B cell (primary cell): Measurements from ENCODE around the gene PNKD. TPM values are rescaled to one million over a fixed set of nuclear protein-coding genes. Genes with fewer than 3 reads are reported as not detected.

Experiments
- ATAC-seq: fragments of 200-7000 bp; cut with Tn5 transposase; one replicate; pipeline ENCODE4 v1.10.0; 2021; ENCODE audit warnings: low read depth, mild to moderate bottlenecking, moderate number of reproducible peaks, moderate library complexity
- CTCF ChIA-PET: fragments of 350-600 bp; sonication (Branson Sonifier 250); formaldehyde crosslinking; loops from one replicate; lab custom pipeline; 2021; ENCODE audit warnings: antibody characterized with exemption, inconsistent platforms; lab: Charles Lee
- POLR2A ChIA-PET: fragments of 350-600 bp; sonication (Branson Sonifier 250); formaldehyde crosslinking; loops from one replicate; lab custom pipeline; 2021; ENCODE audit warnings: antibody characterized with exemption; lab: Charles Lee
- DNase-seq: peaks from one replicate; pipeline ENCODE4 v3.0.0; 2013
- H2AFZ ChIP-seq: 2 replicates; pipeline ENCODE4 v1.6.1; 2012; ENCODE audit warnings: mild to moderate bottlenecking, low read depth, low read length; ENCODE audit not compliant: insufficient read depth, poor library complexity, severe bottlenecking
- H3K27ac ChIP-seq, 2 donors: 1 replicate in 1 of 2; 2 replicates in 1 of 2; pipeline ENCODE4 v1.5.1; 2012 to 2013; ENCODE audit warnings: low read length in 2 of 2, mild to moderate bottlenecking in 2 of 2, moderate library complexity in 1 of 2
- H3K27me3 ChIP-seq, 4 experiments: fragments of 200-600 bp in 1 of 4; sonication (generic) in 1 of 4; replicated peaks in 1 of 4; 1 replicate in 2 of 4; 2 replicates in 2 of 4; pipeline versions ENCODE4 v1.6.1 to v1.7.0; 2013 to 2016; ENCODE audit warnings: low read length in 3 of 4, mild to moderate bottlenecking in 2 of 4, mixed read lengths in 1 of 4, moderate library complexity in 1 of 4; ENCODE audit not compliant: insufficient read depth in 4 of 4, control insufficient read depth in 3 of 4; ENCODE audit errors: control extremely low read depth in 1 of 4
- H3K36me3 ChIP-seq, 2 experiments: replicated peaks in 1 of 2; 1 replicate in 1 of 2; 2 replicates in 1 of 2; pipeline versions ENCODE4 v1.6.1 to v1.7.1; 2013; ENCODE audit warnings: low read length in 1 of 2; ENCODE audit not compliant: insufficient read depth in 2 of 2, control insufficient read depth in 1 of 2; ENCODE audit errors: control extremely low read depth in 1 of 2, extremely low read depth in 1 of 2
- H3K4me1 ChIP-seq, 2 donors: fragments of 200-600 bp in 1 of 2; sonication (generic) in 1 of 2; 1 replicate in 1 of 2; 2 replicates in 1 of 2; pipeline versions ENCODE4 v1.5.1 to v1.6.1; 2013 to 2017; ENCODE audit warnings: low read length in 2 of 2; ENCODE audit not compliant: control insufficient read depth in 2 of 2, insufficient read depth in 2 of 2
- H3K4me2 ChIP-seq: replicated peaks from 2 replicates; pipeline ENCODE3; 2012; ENCODE audit warnings: mild to moderate bottlenecking, low read depth, low read length; ENCODE audit not compliant: poor library complexity, severe bottlenecking
- H3K4me3 ChIP-seq, 5 experiments: fragments of 200-600 bp in 1 of 5; sonication (generic) in 1 of 5; 1 replicate in 3 of 5; 2 replicates in 2 of 5; pipeline versions ENCODE4 v1.5.1 to v1.7.0; 2011 to 2016; ENCODE audit warnings: low read length in 4 of 5, mild to moderate bottlenecking in 4 of 5, low read depth in 2 of 5, control low read depth in 1 of 5, moderate library complexity in 1 of 5; ENCODE audit not compliant: insufficient read depth in 1 of 5; ENCODE audit errors: control extremely low read depth in 1 of 5, extremely low read depth in 1 of 5
- H3K79me2 ChIP-seq: fragments of 200-600 bp; sonication (generic); one replicate; pipeline ENCODE4 v1.6.0; 2016; ENCODE audit warnings: low read length; ENCODE audit not compliant: control insufficient read depth, insufficient read depth
- H3K9ac ChIP-seq: fragments of 200-600 bp; sonication (generic); 2 replicates; pipeline ENCODE4 v1.6.1; 2017; ENCODE audit warnings: mild to moderate bottlenecking, low read length, moderate library complexity
- H3K9me3 ChIP-seq, 3 donors: one replicate each; pipeline versions ENCODE4 v1.6.1 to v1.7.1; 2013; ENCODE audit warnings: low read length in 2 of 3; ENCODE audit not compliant: control insufficient read depth in 2 of 3, insufficient read depth in 1 of 3; ENCODE audit errors: control extremely low read depth in 1 of 3
- H4K20me1 ChIP-seq: 2 replicates; pipeline ENCODE4 v1.6.0; 2012; ENCODE audit warnings: mild to moderate bottlenecking, low read length; ENCODE audit not compliant: insufficient read depth, control insufficient read depth, poor library complexity, severe bottlenecking
- H3K27ac Mint-ChIP-seq: one replicate; pipeline ENCODE4 v1.8.0; 2021; ENCODE audit warnings: mixed read lengths
- H3K27me3 Mint-ChIP-seq: one replicate; pipeline ENCODE4 v1.8.0; 2021; ENCODE audit warnings: mixed read lengths
- H3K4me1 Mint-ChIP-seq: one replicate; pipeline ENCODE4 v1.8.0; 2021; ENCODE audit warnings: mixed read lengths
- H3K4me3 Mint-ChIP-seq: one replicate; pipeline ENCODE4 v1.8.0; 2021; ENCODE audit warnings: mixed read lengths
- H3K9me3 Mint-ChIP-seq: one replicate; pipeline ENCODE4 v1.8.0; 2022; ENCODE audit warnings: mixed read lengths; ENCODE audit not compliant: insufficient read depth
- CTCF ChIP-seq: fragments of 200-600 bp; IDR thresholded peaks from one replicate; pipeline ENCODE4 v1.8.0; 2022; ENCODE audit warnings: antibody characterized with exemption, mild to moderate bottlenecking
- EZH2 ChIP-seq: IDR thresholded peaks from 2 replicates; pipeline ENCODE4 v1.6.1; 2012; ENCODE audit warnings: borderline replicate concordance, low read depth, mild to moderate bottlenecking, moderate library complexity, low read length; ENCODE audit not compliant: insufficient read depth, poor library complexity, severe bottlenecking
- WGBS: methylation state at CpG from one replicate; pipeline ENCODE4 v1.1.5; 2013; ENCODE audit warnings: missing lambda C conversion rate; ENCODE audit not compliant: insufficient coverage; 5-methylcytosine and 5-hydroxymethylcytosine counted together
- intact Hi-C: fragments of 100-400 bp; cut with micrococcal nuclease; formaldehyde crosslinking; loops from one replicate; pipeline ENCODE4 v1.10.0; 2022
- polyA plus RNA-seq: library from polyadenylated mRNA; depleted of rRNA; stranded (reverse); fragments of >200 nt; gene quantifications from 2 replicates; pipeline ENCODE4 v1.2.3, GENCODE V29; 2012
- total RNA-seq, 2 donors: library from RNA; stranded (reverse); fragments of 120-200 nt in 1 of 2; gene quantifications; 1 replicate in 1 of 2; 2 replicates in 1 of 2; pipeline versions ENCODE4 v1.2.3 to v1.2.4, GENCODE V29; 2013 to 2022

PNKD gene
- total and polyA plus RNA-seq, 2 donors (not counting 1 experiment from before 2014, with no cell fraction given), result 29.7 to 55.8 TPM

GRCh38 chr2:218366621-218367414 is 96.5 kb downstream of the PNKD start:
- peak overlapping the region; percentile 96 for H2AFZ ChIP-seq

More at GRCh38 chr2:218366621-218367414, 96.5 kb downstream of the PNKD start:
- ChIA-PET POLR2A (interaction anchor here (1.4 kb wide), 1 partner anchor 109 kb away, joined by 4 read pairs; no protein-coding TSS in a partner anchor), CTCF (interaction anchor here (0.5 to 4.1 kb wide), 7 partner anchors 10 to 94 kb away, joined by 3 to 23 read pairs (median 3); partner anchors contain the start of gene CATIP)
- H3K4me3 Mint-ChIP-seq, result peak overlapping the region; percentile 88
- no peaks in the 10 kb centered on the region for H3K79me2 ChIP-seq
- H3K27me3 Mint-ChIP-seq, result no peaks in the 10 kb centered on the region
- intact Hi-C loops, result loop anchor here (2.0 kb wide), 1 partner anchor 30 kb away; no protein-coding TSS in a partner anchor
- no peaks in the 10 kb centered on the region for H3K36me3 ChIP-seq
- TF ChIP-seq CTCF (no peak), EZH2 (no peak)
- peak overlapping the region; percentile 91 for H3K4me2 ChIP-seq
- H4K20me1 ChIP-seq, result no peaks in the 10 kb centered on the region
- no peak for DNase-seq
- H3K9me3 ChIP-seq, result peaks cover 0 to 10% (median 2%) of the 10 kb centered on the region in 3 donors
- ATAC-seq, result no peak
- WGBS, result 93% methylated on average over 6 of the region's 9 CpGs
- H3K27me3 ChIP-seq, result no peaks in the 10 kb centered on the region
- peak overlapping the region; percentile 84 for H3K9ac ChIP-seq
- no peaks in the 10 kb centered on the region for H3K9me3 Mint-ChIP-seq
- H3K27ac Mint-ChIP-seq, result peak overlapping the region; percentile 87
- H3K4me1 ChIP-seq, result peaks cover 19 to 41% of the 10 kb centered on the region in 2 donors
- peak overlapping the region; percentile 58 to 83 (median 67) for H3K4me3 ChIP-seq
- H3K27ac ChIP-seq, result peak overlapping the region; percentile 70 to 75
- peaks cover 28% of the 10 kb centered on the region for H3K4me1 Mint-ChIP-seq
